CD4-positive, alpha-beta T cell treated with Interleukin-4 for 4 hours (primary cell): ENCODE results near the gene PTPN9.
"Not testable (repeated sequence)": the region's sequence is repeated elsewhere in the genome, so short reads cannot be mapped to it uniquely, and the experiment has no call there.

Source experiments
- DNase-seq: peaks from one replicate; pipeline ENCODE4 v3.0.0-alpha.2; 2020

PTPN9 gene

DNA sequence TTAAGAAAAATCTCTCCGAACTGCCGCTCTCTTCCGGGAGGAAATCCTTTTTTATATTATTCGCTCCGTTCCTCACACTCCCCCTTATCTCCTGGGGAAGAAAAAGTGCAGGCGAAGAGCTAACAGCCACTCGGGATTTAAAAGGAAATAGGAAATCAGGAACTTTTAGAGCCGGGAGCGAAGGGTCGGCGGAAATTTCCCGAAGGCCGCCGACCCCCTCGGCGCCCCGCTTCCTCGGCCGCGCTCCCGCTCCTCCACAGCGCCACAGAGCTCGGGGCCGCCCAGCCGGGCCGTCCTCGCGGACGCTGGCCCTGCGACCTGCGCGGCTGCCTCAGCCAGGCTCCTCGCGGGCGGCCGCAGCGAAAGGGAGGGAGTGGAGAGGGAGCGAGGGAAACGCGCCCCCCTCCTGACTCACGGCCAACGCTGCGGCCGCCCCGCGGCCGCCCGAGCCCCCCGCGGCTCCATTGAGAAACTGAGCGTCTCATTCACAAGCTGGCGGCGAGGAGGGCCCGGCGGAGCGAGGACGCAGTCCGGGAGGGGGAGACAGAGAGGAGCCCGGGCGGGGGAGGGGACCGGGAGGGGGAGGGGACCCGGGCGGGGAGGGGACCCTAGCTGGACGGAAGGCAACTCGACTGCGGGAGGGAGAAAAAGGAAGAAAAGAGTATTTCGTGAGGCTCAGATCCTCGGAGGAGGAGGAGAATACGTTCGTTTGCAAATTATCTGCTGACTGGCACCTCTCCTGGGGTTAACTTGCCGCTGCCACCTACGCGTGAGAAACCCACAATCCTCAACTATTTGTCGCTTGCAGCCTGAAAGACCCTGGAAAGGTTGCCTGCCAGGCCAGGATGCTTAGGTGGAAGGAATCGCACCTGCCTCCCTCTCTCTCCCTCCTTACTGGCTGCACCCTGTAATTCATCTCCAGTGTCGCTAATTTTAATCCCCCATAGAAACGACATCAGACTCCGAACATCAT, at the start of gene PTPN9:
TSS of gene PTPN9 (minus strand) at position 368 of the 973 bp plus-strand sequence. CDS start 539 bp downstream, outside the sequence.
- peak; percentile 68 for DNase-seq

- DNase-seq: peak; percentile 92
Observed at GRCh38 chr15:75625542-75626347, 46.6 kb upstream of the PTPN9 start, which contains the start of gene SNUPN. TSS of gene SNUPN (minus strand) at chr15:75625725. CDS start at chr15:75621051, 4,674 bp downstream.

- no peak for DNase-seq
Observed at GRCh38 chr15:75622505-75622904, 43.4 kb upstream of the PTPN9 start.

DNA sequence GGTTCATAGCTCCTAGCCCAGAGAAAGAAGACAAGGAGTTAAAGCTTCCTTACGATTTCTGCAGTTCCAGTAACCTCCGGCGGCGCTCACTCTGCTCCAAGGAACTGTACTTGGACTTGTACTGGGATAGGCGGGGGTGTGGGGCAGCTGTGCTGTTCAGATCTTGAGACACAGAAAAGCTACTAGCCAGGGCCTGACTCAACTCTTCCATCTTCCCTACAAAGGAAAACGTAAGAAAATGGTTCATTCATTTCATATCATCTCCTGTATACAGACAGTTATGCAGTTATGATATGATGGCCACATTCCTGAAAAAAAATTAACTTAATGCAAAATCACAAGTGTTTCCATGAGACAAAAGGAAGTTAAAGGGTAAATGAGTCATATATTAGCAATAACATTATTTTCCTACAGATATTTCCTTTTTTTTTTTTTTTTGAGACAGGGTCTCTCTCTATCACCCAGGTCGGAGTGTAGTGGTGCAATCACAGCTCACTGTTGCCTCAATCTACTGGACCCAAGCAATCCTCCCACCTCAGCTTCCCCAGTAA, 41.8 kb upstream of the PTPN9 start:
- no peak for DNase-seq

DNA sequence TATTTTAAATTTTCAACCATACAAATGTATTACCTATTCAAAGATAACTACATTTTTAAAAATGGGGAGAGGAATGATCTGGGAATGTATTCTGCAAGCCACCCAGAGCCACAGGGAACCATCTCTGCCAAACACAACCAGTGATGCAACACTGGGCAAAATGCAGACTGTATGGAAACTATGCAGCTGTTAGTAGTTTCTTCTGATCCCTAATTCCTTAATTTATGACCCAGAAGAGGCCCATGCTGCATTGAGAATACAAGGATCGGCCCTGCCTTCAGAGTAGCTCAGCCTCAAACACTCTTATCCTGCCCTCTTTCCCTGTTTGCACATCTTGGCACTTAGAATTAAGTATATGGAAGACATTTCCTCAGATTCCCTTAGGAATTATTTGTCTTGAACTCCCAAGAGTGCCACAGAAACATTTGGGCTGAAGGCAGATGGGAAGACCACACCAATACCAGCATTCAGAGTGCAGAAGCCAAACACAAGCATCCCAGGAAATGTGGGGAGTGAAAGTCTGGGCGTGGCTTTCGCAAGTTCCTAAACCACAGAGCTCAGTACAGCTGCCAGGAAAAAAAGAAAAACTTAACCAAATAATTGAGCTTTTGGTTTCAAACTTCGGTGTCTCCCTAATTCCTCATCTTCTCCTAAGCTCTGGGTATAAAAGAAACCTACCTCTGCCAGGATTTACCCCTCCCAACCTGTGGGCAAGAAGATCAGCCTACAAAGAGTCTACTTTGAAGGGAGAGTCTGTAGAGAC, 41.1 kb upstream of the PTPN9 start:
- no peak for DNase-seq

- no peak for DNase-seq
Observed at GRCh38 chr15:75616766-75617165, 37.7 kb upstream of the PTPN9 start.

GRCh38 chr15:75606711-75607699, 27.9 kb upstream of the PTPN9 start:
- peak; percentile 40 for DNase-seq

GRCh38 chr15:75606026-75606425, 26.9 kb upstream of the PTPN9 start:
- no peak for DNase-seq

GRCh38 chr15:75599401-75599800, 20.3 kb upstream of the PTPN9 start:
- DNase-seq: no peak

- DNase-seq: no peak
Observed at GRCh38 chr15:75598361-75598760, 19.2 kb upstream of the PTPN9 start.

DNA sequence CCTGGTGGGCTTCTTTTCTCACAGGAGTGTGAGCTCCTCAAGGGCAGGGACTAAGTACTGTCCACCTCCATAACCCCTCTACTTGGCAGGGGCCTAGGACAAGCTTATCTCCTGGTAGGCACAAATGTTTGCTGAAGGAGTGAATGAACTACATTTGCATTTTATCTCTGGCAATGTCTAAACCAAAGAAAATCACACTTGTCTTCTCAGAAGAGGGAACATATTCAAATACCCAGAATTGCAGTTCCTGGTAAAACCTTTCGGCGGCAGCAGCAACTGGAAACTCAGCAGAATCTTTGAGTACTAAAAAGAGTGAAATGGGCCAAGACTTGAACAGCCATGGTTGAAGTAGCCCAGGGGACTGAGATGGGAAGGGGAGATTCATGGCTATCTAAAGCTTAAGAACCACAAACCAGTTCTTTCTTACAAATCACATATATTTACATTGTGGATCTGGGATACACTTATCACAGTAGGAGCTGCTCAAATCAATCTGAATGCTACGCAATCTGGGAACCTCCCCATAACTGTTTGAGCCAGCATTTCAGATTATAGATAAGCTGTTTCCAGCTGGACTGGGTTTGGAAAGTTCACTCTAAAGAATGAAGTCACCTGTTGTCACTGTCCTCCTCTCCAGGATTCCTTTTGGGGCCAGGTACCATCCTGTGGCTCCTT, 18.7 kb upstream of the PTPN9 start:
- DNase-seq: peak; percentile 53

- DNase-seq: no peak
Observed at GRCh38 chr15:75596703-75597345, 17.7 kb upstream of the PTPN9 start.

DNA sequence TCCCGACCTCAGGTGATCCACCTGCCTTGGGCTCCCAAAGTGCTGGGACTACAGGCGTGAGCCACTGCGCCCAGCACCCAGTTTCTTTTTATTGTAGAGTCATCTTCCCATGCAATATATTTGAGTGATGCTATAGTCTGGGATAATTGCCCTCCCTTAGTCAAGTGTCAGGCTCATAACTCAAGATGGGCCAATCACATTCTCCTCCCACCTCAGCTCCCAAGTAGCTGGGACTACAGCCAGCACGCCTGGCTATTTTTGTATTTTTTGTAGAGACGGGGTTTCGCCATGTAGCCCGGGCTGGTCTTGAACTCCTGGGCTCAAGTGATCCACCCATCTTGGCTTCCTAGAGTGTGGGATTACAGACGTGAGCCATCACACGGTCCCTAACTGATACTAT, 15.2 kb upstream of the PTPN9 start:
- DNase-seq: no peak

- no peak for DNase-seq
Observed at GRCh38 chr15:75591655-75592364, 12.7 kb upstream of the PTPN9 start.

GRCh38 chr15:75590239-75590638, 11.1 kb upstream of the PTPN9 start:
- no peak for DNase-seq

DNA sequence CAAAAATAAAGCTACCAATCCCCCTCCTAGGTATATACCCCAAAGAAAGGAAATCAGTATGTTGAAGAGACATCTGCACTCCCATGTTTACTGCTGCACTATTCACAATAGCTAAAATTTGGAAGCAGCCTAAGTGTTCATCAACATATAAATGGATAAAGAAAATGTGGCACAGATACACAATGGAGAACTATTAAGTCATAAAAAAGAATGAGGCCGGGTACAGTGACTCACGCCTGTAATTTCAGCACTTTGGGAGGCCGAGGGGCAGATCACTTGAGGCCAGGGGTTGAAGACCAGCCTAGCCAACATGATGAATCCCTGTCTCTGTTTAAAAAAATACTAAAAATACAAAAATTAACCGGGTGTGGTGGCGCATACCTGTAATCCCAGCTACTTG, 10.0 kb upstream of the PTPN9 start:
- DNase-seq: no peak

DNA sequence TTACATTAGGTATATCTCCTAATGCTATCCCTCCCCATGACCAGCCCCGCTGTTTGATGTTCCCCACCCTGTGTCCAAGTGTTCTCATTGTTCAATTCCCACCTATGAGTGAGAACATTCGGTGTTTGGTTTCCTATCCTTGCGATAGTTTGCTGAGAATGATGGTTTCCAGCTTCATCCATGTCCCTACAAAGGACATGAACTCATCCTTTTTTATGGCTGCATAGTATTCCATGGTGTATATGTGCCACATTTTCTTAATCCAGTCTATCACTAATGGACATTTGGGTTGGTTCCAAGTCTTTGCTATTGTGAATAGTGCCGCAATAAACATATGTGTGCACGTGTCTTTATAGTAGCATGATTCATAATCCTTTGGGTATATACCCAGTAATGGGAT, 7.3 kb upstream of the PTPN9 start:
- not testable (repeated sequence) for DNase-seq

- DNase-seq: no peak
Observed at GRCh38 chr15:75584121-75584520, 5.0 kb upstream of the PTPN9 start.

DNA sequence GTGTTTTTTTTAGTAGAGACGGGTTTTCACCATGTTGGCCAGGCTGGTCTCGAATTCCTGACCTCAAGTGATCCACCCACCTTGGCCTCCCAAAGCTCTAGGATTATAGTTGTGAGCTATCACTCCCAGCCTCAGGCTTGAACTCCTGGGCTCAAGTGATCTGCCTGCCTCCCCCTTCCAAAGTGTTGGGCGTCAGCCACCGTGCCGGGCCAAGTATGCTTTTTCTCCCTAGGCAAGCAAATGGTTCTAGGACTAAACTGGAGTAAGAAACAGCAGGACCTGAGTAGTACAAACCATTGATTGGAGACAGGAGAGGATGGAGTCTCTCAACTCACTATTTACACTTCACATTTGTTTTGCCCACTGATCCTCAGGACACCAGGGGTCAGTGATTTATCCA, 4.6 kb upstream of the PTPN9 start:
- no peak for DNase-seq
